ENCODE results near the gene LRRC59. TPM values are rescaled to one million over a fixed set of nuclear protein-coding genes. Genes with fewer than 3 reads are reported as not detected.

The LRRC59 gene
- total and polyA plus RNA-seq, 2 of the 4 experiments (the other 2 are of a cell fraction): 139 to 233 TPM

DNA sequence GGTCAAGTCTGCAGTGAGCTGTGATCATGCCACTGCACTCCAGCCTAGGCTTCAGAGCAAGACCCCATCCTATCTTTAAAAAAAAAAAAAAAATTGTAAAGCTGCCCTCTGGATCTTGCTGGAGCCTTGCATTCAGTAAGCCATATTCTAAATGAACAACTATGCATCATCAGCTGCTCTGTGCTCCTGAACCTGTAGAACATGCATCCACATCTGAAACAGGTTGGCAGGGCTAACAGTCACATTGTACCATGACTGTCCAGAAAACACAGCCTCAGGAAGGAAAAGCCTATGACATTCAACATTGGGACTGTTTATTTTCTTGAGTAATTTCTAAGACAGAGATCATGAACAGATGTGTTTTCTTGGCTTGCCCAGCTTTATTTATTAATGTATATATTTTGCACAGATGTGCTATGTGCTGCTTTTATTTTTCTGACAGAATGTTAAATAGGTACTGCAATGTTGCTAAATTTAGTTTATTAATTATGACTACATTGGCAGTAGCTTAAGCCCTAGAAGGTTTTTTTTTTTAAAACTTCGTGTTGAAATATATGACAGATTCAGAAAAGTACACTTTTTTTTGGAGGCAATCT is 48.5 kb upstream of the LRRC59 start:
- Histone ChIP-seq H3K4me1 (ENCODE audit: control insufficient read depth, insufficient read depth, low read length) (peaks cover 4% of the 10 kb centered on the region; the same call in 1 of the 2 replicates), H4K5ac (ENCODE audit: low read depth, low read length) (no peak overlapping the region), H3K4me3 (ENCODE audit: insufficient read depth, low read depth, low read length) (no peak overlapping the region), H3K9me3 (ENCODE audit: control insufficient read depth, insufficient read depth, low read length) (no peaks in the 10 kb centered on the region), H3K9ac (ENCODE audit: low read depth, low read length) (no peak overlapping the region), H4K20me1 (ENCODE audit: insufficient read depth, low read length) (peaks cover 11% of the 10 kb centered on the region; the same call in 1 of the 2 replicates), H3K18ac (ENCODE audit: low read depth, low read length) (no peak overlapping the region), H3K27me3 (ENCODE audit: control insufficient read depth, insufficient read depth, low read length) (no peaks in the 10 kb centered on the region), H2AFZ (replicated peaks; ENCODE audit: low read length, poor library complexity) (no peak overlapping the region), H3K23ac (ENCODE audit: low read depth, low read length) (no peak overlapping the region), H3K14ac (replicated peaks; ENCODE audit: low read depth, low read length) (no peak overlapping the region), H3K27ac (ENCODE audit: insufficient read depth, low read length) (no peak overlapping the region), H3K9me1 (ENCODE audit: insufficient read depth, low read length) (0 out of 2 replicates have a peak, but pooled peaks cover 3% of the 10 kb centered on the region), H2BK15ac (ENCODE audit: low read depth, low read length) (no peak overlapping the region), H3K4ac (ENCODE audit: low read depth, low read length) (no peak overlapping the region), H2BK120ac (ENCODE audit: low read depth, low read length) (no peak overlapping the region), H3K4me2 (ENCODE audit: low read depth, low read length) (no peak overlapping the region), H3K79me1 (ENCODE audit: low read depth in 1 of 2, low read length in 2 of 2) (peaks cover 0 to 12% of the 10 kb centered on the region in 2 experiments; a peak in 2 of 4 replicates), H2AK9ac (replicated peaks; ENCODE audit: low read depth, low read length, poor library complexity) (no peak overlapping the region), H3K56ac (ENCODE audit: extremely low read depth, insufficient read depth, low read length) (no peak overlapping the region), H2BK20ac (ENCODE audit: low read depth, low read length) (no peak overlapping the region), H4K91ac (ENCODE audit: insufficient read depth, low read depth, low read length) (no peak overlapping the region), H2BK5ac (ENCODE audit: low read depth, low read length, poor library complexity, severe bottlenecking) (no peak overlapping the region), H3K36me3 (ENCODE audit: control insufficient read depth, insufficient read depth, low read length) (0 out of 2 replicates have a peak, but pooled peaks cover 1% of the 10 kb centered on the region), H4K8ac (ENCODE audit: low read depth in 2 of 2, low read length in 2 of 2) (no peak overlapping the region), H2AK5ac (ENCODE audit: low read depth, low read length) (no peak overlapping the region)
- ATAC-seq (ENCODE audit: low read depth) (0 out of 2 replicates have a peak, but pooled peaks have one; percentile 35), DNase-seq (no peak)
- no CpG with 5 or more reads among the region's 1 CpG for whole genome bisulfite sequencing, 2 experiments (ENCODE audit: extremely low coverage in 2 of 2, insufficient read length in 1 of 2)
- ChIA-PET POLR2A (ENCODE audit: unreplicated experiment) (no interaction called here), CTCF (interaction anchor here (0.6 kb wide), 1 partner anchor 13 kb away, joined by 4 read pairs; no protein-coding TSS in a partner anchor)
- dilution Hi-C loops (cut with HindIII; ENCODE audit: low sequenced_read_pairs, unreplicated experiment) (no loop called here), intact Hi-C loops (cut with micrococcal nuclease) (no loop called here), in situ Hi-C loops (cut with MboI; ENCODE audit: low sequenced_read_pairs) (no loop called here)
- no TSS peak for BruUV-seq (replicated peaks)
- TF ChIP-seq, protein P1, sequence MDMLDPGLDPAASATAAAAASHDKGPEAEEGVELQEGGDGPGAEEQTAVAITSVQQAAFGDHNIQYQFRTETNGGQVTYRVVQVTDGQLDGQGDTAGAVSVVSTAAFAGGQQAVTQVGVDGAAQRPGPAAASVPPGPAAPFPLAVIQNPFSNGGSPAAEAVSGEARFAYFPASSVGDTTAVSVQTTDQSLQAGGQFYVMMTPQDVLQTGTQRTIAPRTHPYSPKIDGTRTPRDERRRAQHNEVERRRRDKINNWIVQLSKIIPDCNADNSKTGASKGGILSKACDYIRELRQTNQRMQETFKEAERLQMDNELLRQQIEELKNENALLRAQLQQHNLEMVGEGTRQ (IDR thresholded peaks at IDR 0.05; ENCODE audit: low read depth, low read length): no peak
- no peak for TF ChIP-seq CEBPB (IDR thresholded peaks at IDR 0.05; ENCODE audit: low read depth, low read length)
- no peak for TF ChIP-seq MXI1 (IDR thresholded peaks at IDR 0.05; ENCODE audit: borderline replicate concordance, low read depth, low read length)
- TF ChIP-seq MAFK (IDR thresholded peaks at IDR 0.05; ENCODE audit: low read depth, low read length): no peak
- no peak for TF ChIP-seq POLR2A (IDR thresholded peaks at IDR 0.05; ENCODE audit: low read depth, low read length)
- TF ChIP-seq NFE2L2 (IDR thresholded peaks at IDR 0.05; ENCODE audit: low read depth, low read length): no peak
- TF ChIP-seq RCOR1 (IDR thresholded peaks at IDR 0.05; ENCODE audit: insufficient replicate concordance, low read length): no peak
- TF ChIP-seq, protein P2, sequence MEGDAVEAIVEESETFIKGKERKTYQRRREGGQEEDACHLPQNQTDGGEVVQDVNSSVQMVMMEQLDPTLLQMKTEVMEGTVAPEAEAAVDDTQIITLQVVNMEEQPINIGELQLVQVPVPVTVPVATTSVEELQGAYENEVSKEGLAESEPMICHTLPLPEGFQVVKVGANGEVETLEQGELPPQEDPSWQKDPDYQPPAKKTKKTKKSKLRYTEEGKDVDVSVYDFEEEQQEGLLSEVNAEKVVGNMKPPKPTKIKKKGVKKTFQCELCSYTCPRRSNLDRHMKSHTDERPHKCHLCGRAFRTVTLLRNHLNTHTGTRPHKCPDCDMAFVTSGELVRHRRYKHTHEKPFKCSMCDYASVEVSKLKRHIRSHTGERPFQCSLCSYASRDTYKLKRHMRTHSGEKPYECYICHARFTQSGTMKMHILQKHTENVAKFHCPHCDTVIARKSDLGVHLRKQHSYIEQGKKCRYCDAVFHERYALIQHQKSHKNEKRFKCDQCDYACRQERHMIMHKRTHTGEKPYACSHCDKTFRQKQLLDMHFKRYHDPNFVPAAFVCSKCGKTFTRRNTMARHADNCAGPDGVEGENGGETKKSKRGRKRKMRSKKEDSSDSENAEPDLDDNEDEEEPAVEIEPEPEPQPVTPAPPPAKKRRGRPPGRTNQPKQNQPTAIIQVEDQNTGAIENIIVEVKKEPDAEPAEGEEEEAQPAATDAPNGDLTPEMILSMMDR (conservative IDR thresholded peaks at IDR 0.05; ENCODE audit: low read depth, low read length): no peak
- TF ChIP-seq SMC3 (IDR thresholded peaks at IDR 0.05; ENCODE audit: low read depth, low read length): no peak
- no peak for TF ChIP-seq BHLHE40 (IDR thresholded peaks at IDR 0.05; ENCODE audit: low read depth, low read length)
- TF ChIP-seq MAZ (IDR thresholded peaks at IDR 0.05; ENCODE audit: borderline replicate concordance, low read depth, low read length): no peak
- TF ChIP-seq RFX5 (IDR thresholded peaks at IDR 0.05; ENCODE audit: low read depth, low read length): no peak
- TF ChIP-seq FOS (IDR thresholded peaks at IDR 0.05; ENCODE audit: low read depth, low read length): no peak
- TF ChIP-seq, protein P3, sequence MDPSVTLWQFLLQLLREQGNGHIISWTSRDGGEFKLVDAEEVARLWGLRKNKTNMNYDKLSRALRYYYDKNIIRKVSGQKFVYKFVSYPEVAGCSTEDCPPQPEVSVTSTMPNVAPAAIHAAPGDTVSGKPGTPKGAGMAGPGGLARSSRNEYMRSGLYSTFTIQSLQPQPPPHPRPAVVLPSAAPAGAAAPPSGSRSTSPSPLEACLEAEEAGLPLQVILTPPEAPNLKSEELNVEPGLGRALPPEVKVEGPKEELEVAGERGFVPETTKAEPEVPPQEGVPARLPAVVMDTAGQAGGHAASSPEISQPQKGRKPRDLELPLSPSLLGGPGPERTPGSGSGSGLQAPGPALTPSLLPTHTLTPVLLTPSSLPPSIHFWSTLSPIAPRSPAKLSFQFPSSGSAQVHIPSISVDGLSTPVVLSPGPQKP (IDR thresholded peaks at IDR 0.05; ENCODE audit: borderline replicate concordance, low read depth, low read length): no peak
- no peak for TF ChIP-seq RAD21 (IDR thresholded peaks at IDR 0.05; ENCODE audit: low read length)
- no peak for TF ChIP-seq CHD1 (IDR thresholded peaks at IDR 0.05; ENCODE audit: low read depth, low read length)
